Mucosa of gallbladder (tissue), 1 donor: ENCODE measurements around the gene SNX20. TPM values are rescaled to one million over a fixed set of nuclear protein-coding genes. Genes with fewer than 3 reads are reported as not detected.

ENCODE experiments used
- DNase-seq: peaks from one replicate; pipeline ENCODE4 v3.0.0-alpha.2; 2020; ENCODE audit warnings: low spot score
- total RNA-seq: library from RNA; stranded (reverse); gene quantifications from one replicate; pipeline ENCODE4 v1.2.1, GENCODE V29; 2021
- donor health status: DM: no; HTN: no; CAD: no.

SNX20 gene
- total RNA-seq, 1 donor from 2014 or later: 4.2 TPM

DNA sequence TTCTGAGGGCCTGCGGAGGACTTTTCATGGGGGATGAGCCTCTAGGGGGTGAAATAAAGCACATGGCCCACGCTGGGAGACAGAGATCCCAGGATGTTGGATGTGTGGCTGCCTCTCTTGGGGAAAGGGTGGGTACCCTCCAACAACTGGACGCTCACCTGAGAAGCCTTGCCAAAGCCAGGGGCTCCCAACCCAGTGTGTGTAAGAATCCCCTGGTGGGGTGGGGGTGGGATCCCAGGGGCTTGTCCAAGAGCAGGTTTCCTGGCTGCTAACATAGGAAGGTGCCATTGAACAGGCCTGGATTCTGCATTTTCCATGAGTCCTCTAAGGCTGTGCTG is 587 bp downstream of the SNX20 start:
- no peak for DNase-seq

DNA sequence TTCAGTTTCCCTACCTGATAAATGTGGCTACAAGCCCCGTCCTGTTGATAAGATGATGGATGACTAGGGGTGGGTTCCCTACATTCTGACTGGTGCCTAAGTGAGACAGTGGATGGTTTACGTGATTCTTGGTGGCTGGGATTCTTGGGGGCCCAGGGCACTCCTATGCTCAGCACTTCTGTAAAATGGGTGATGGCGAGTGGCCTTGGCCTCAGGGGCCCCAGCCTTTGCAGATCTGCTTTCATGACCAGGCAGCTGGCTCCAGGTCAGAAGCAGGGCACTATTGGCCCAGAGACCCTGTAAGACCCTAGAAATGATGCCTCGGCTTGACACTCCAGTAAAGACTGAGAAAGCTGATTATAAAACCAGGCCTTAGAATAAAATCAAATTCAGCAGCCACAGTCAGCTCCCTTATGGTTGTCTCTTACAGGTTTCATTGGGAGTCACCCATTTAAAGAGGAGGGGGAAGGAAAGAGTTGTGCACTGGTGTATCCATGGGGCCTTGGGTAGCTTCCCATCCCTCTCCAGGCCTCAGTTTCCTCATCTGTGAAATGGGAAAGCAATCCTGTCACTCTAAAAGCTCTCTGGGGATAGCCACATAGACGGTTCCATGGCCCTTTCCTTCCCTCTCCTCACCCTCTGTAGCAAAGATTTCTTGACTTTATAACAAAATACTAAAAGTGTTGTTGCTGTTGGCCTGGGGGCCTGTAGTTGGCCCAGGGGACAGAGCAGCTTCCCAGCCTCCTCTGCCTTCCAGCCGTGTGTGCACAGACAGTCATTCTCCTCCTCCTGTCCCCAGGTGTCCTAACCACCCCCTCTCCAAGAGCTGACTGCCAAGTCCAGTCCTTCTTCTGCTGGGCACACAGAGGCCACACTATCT is 1.2 kb downstream of the SNX20 start:
- DNase-seq: no peak

DNA sequence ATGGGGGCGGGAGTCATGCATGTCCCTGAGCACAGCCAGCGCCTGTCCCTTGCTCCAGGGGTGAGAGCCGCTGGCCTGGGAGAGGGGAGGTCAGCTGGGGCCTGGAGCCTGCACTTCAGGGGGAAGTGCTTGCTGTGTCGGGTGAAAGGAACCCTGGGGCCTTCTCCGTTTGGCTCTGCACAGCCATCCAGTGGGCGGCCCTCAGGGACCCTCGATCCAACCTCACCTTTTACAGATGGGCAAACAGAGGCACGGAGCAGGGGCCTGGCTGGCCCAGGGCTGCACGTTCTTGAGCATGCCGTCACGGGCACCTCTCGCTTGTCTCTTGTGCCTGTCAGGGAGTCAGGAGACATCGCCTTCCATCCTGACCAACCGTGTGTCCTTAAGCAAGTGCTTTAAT is 1.8 kb downstream of the SNX20 start:
- no peak for DNase-seq

- DNase-seq: no peak
These were observed 2.6 kb downstream of the SNX20 start for GRCh38 chr16:50678531-50678930.

DNA sequence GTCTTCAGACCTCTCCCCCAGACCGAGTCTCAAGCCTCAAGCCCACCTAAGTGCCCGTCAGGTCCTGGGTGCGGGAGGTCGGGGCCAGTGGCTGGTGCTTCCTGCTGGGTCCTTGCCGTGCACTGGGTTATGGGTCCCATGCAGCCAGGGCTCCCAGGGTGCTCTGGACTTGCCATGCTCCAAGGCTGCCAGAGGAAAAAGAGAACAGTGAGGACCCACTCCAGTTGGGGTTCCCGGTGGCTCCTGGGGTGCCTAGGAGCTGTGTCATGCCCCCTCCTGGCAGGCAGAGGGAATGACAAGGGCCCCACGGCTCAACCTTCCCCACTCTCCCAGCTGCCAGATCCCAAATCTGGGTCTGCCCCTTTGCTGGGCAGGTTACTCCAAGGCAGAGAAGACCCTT is 3.8 kb downstream of the SNX20 start:
- DNase-seq: no peak

- DNase-seq: no peak
These were observed 4.4 kb downstream of the SNX20 start for GRCh38 chr16:50676684-50677225.

DNA sequence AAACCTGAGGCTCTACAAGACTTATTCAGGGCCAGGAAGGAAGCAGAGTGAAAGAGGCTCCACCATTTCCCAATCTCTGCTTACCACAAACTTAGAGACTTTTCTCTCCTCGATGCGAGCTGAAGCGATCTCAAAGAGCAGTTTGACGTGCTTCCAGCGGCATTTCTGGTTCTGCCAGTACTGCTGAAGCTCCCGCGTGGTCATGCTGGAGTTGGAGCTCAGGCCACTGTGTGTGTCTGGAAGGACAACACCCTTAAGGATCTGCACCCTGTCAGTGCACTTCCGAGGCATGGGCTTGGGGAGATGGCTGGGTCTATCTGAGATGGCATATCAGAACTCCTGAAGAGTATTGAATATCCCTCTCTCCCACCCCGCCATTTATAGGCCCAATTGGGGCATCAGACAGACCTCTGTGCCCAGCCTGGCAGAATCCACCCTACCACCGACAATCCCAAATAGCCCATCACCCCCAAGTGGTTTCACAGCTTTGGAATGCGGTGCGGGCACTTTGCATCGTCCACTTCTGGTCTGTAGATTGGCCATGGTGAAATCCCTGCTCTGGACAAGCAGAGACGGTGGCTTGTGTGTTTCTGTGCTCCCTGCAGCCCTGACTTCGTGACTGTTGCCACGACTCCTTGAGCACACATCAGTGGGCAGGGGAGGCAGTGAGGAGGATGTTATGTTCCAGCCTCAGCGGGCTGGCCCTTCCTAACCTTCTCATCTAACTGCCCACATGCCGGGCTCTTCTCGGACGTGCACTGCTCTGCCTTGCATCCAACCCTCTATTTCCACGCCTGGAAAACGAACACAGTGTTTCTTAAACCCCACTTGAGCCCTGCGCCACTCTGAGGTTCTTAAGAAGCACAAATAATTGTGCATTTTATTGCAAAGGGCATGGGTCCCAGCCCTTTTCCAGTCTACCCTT is 5.2 kb downstream of the SNX20 start:
- no peak for DNase-seq

DNA sequence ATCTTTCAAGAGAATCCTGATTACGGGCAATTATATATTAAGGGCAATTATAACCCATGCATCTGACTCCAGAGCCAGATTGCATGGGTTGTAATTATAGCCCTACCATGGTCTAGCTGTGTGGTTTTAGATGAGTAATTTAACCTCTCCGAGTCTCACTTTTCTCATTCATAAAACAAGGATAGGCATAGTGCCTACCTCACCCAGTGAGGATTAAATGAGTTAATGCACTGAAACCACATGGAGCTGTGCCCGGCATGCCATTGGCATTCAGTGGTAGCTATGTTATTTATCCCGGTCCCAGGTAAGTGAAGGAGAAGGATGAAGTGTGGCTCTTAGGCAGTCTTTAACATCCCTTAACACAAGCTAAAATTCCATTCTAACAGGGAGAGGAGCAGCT is 6.3 kb downstream of the SNX20 start:
- no peak for DNase-seq

DNA sequence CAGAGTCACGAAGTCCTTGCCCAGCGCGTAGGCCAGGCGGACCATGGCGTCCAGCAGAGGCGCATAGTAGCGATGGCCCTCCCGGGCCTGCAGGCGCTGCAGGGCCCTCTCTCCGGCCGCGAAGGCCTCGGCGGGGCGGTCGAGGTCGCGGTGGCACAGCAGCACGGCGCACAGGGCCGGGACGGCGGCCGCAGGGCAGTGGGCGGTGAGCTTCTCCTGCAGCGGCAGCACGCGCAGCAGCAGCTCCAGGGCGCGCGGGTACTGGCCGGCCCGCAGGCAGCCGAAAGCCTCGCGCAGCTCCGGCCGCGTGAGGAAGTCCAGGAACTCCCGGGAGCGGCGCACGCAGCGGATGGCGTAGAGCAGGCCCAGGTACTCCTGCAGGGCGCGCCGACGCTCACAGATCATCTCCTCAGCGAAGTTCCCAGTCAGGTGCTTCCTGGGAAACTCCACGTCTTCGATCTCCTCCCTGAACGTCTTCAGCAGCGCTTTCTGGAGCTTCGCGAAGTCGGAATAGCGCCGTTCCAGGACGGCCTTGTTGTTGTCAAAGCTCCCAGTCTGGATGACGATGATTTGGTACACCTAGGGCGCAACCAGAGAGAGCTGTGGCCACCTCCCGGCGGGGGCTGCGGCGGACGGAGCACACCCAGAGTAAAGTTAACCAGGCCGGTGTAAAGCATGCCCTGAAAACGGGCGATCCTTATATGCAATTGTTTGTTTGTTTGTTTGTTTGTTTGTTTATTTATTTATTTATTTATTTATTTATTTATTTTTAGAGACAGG is 7.4 kb downstream of the SNX20 start:
- no peak for DNase-seq

GRCh38 chr16:50671644-50672260 is 9.4 kb downstream of the SNX20 start:
- no peak for DNase-seq

DNA sequence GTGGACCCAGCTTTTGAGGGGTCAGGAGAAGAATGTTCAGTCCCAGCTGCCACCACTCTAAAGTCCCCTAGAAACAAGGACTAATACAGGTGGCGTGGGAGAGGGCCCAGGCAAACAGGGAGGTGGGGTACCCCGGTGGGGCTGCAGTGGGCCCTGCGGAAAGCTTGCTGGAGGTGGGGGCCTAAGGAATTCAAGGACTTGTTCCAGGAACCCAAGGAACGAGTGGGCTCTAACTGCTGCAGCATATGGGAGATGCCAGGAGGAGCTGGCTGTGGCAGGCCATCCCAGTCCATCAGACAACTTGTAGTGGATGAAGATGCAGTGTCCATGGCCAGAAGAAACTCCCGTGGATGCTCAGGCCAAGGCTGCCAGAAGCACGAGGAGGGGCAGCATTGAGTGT is 10.6 kb downstream of the SNX20 start:
- no peak for DNase-seq

- no peak for DNase-seq
These were observed 11.4 kb downstream of the SNX20 start for GRCh38 chr16:50669741-50670140.

- no peak for DNase-seq
These were observed 12.6 kb downstream of the SNX20 start for GRCh38 chr16:50668368-50669008.

DNA sequence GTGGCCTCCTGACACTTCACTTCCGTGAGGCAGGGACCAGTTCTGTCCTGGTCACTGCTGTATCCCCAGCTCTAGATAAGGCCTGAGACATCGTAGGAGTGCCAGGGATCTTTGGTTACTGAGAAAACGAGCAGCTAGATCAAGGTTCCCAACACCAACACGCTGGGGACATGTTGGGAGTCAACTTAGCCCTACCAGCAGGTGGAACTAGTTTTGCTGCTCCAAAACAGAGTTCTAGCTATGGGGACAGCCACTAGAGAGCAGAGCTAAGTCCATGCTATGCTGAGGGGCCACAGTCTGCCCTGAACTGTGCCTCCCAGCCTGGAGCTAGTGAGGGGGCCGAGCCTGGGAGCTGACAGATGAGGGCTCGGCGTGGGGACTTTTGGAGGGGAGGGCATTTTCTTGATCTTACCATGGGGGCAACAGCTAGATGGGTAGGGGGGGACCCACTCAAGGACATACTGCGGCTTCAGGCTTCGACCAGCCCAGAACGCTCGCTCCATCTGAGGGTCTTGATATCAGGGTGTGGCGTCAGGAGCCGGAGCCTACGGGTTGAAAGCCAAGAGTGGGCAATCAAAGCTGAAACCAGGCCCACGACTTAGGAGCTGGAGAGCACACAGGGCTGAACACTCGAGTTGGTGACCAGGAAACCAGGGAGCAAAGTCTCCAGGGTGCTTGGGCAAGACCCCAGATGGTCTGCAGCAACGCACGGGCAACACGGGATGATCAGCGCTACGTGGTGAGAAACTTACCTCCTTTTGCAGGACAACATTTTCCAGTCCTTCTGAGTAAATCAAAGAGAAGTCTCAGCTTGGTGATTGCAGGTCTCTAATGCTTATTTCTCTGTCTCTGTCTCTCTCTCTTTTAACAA is 13.4 kb downstream of the SNX20 start:
- DNase-seq: no peak

DNA sequence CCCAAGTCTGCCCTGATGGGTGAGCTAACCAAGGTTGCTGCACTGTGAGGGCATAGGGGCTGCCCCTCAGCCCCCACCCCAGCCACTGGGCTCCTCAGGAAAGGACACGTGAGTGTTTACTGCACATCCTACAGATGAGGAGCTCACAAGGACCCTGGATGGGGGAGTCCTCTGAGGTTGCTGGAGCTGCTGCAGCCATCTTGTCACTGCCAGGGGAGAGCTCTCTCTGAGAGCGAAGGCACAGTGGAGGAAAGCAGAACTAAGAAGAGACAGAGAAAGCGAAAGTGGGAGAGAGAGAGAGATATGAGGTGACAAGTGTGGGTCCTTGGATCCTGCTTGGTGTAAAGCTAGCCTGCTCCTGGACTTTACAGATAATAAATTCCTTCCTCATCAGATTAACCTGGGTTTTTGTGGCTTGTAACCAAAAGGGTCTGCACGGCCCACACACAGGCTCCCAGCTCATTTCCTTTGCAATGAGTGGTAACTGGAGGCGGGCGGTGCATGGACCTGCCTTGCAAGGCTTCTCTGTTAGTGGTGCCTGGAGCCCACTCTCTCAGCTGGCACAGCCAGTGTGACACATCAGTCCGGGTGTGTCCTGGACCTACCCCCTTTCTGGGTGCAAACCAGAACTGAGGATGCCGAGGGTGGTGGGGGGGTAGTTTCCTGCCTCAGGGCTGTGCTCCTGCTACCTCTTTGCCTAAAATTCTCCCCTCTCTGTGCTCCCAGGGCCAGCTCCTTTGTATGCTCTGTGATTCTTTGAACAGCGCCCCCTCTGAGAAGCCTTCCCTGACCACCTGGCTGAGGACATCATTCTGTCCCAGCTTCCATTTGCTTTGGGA is 14.2 kb downstream of the SNX20 start:
- DNase-seq: no peak

GRCh38 chr16:50665128-50665878 is 15.8 kb downstream of the SNX20 start:
- peak; percentile 88 for DNase-seq

DNA sequence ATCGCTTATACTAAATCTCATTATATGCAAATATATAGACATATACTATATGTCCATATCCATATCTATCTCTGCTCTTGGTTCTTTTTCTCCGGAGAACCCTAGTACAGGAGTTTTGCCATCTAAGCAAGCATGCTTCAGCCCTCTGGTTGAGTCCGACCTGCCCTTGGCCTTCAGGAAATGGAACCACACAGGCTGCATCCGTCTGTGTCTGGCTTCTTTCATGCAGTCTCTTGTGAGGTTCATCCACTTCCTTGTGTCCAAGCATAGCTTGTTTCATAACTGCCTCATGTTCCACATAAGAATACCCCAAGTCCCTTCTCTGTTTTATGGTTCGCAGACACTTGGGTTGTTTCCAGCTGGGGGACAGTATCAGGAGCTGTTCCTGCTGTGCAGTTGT is 16.8 kb downstream of the SNX20 start:
- DNase-seq: no peak

DNA sequence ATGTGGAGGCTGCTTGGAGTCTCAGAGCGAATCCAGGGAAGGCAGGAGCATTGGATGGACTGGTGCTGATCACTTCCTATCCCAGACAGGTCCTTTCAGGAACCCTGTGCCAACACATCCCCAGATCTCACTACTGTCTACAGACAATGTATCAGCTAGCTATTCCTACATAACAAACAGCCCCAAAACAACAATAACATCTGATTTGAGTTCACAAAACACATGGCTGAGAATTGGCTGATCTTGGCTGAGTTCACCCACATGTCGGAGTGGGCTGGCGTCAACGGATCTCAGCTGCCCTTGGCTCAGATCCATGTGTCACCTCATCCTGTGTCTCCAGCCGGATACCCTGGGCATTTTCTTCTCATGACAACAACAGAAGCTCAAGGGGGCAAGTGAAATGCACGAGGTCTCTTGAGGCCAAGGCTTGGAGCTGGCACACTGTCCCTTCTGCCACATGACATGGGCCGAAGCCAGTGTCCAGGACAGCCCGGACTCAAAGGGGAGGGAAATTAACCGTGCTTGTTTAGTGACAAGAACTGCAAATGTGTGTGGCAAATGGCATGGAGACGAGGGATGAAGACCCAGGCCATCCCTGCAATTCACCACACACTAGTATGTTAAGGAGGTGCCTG is 18.7 kb downstream of the SNX20 start:
- no peak for DNase-seq
